HG02885 (cell line): ENCODE data around the gene PEX5.
"Not testable (repeated sequence)": the region's sequence is repeated elsewhere in the genome, so short reads cannot be mapped to it uniquely, and the experiment has no call there.

ENCODE experiments used
- ATAC-seq: cut with Tn5 transposase; IDR thresholded peaks from one replicate; pipeline ENCODE4 v1.9.1; 2021; ENCODE audit warnings: mild to moderate bottlenecking; ENCODE audit not compliant: unreplicated experiment, poor library complexity

The PEX5 gene

GRCh38 chr12:7209958-7210357 is 20.5 kb downstream of the PEX5 start:
- no peak for ATAC-seq

GRCh38 chr12:7210642-7211151 is 21.2 kb downstream of the PEX5 start:
- no peak for ATAC-seq

GRCh38 chr12:7212678-7213077 is 23.2 kb downstream of the PEX5 start:
- ATAC-seq = no peak

- not testable (repeated sequence) for ATAC-seq
Measured at GRCh38 chr12:7213745-7214144, 24.3 kb downstream of the PEX5 start.

- no peak for ATAC-seq
Measured at GRCh38 chr12:7217475-7218069, 28.1 kb downstream of the PEX5 start.

- ATAC-seq = no peak
Measured at GRCh38 chr12:7219599-7220243, 30.2 kb downstream of the PEX5 start.

- no peak for ATAC-seq
Measured at GRCh38 chr12:7221486-7221885, 32.0 kb downstream of the PEX5 start.

- ATAC-seq = no peak
Measured at GRCh38 chr12:7229741-7230140, 40.3 kb downstream of the PEX5 start.

GRCh38 chr12:7241404-7242005 is 52.0 kb downstream of the PEX5 start:
- no peak for ATAC-seq

- no peak for ATAC-seq
Measured at GRCh38 chr12:7242176-7243101, 53.0 kb downstream of the PEX5 start.

- ATAC-seq = not testable (repeated sequence)
Measured at GRCh38 chr12:7251328-7251996, 62.0 kb downstream of the PEX5 start.

- ATAC-seq = no peak
Measured at GRCh38 chr12:7259060-7259459, 69.6 kb downstream of the PEX5 start.
